ENCODE measurements around the gene WFDC1.
"Not testable (repeated sequence)": the region's sequence is repeated elsewhere in the genome, so short reads cannot be mapped to it uniquely, and the experiment has no call there.

The WFDC1 gene

DNA sequence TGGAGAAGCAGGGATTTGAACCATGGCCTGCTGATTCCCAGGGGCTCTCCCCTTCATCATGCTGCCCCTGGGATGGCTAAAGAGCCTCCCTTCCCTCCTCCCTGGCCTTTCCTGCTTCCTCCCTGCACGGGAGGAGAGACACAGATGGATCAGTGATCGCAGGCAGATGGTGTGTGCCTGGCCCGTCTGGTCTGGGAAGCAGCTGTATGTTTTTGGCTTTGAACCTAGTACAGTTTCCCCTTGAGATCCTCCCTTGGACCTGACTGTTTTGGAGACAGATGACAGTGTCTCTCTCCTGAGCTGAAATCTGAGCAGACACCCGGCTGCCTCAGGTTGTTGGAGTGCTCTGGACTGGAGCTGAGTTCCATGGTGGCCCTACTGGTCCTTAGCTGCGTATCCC is 44.6 kb downstream of the WFDC1 start:
- Histone ChIP-seq H3K27me3 (ENCODE audit: control insufficient read depth, insufficient read depth, low read length, poor library complexity, severe bottlenecking) (no peaks in the 10 kb centered on the region), H3K9me3 (ENCODE audit: control insufficient read depth, low read length) (no peaks in the 10 kb centered on the region), H3K36me3 (ENCODE audit: control insufficient read depth, insufficient read depth, low read length) (no peaks in the 10 kb centered on the region), H3K27ac (ENCODE audit: insufficient read depth, low read depth, low read length, poor library complexity, severe bottlenecking) (no peak overlapping the region), H3K4me1 (ENCODE audit: control insufficient read depth, insufficient read depth, low read length) (no peaks in the 10 kb centered on the region), H3K4me3 (ENCODE audit: insufficient read depth, low read depth, low read length) (no peak overlapping the region)
- 88 to 91% methylated on average over 5 of the region's 5 CpGs for WGBS, 2 experiments

DNA sequence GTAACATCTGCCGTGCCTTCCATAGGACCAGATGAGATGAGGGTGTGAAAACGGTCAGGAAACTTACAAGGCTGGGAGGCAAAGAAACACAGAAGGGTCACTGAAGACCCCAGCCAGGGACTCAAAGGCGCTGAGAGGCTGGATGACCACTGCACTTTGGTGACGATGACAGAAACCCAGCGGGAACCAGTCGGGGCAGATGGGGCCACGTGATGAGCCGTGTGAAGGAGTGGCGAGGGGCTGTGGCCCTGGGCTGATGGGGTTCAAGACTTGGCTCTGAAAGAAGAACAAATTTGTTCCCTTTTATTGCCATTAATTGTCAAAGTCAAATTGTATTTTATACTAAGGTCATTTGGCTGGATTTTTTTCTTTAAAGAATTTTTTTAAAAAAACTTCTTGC is 45.1 kb downstream of the WFDC1 start:
- whole genome bisulfite sequencing, 2 experiments = 89 to 91% methylated on average over 9 of the region's 9 CpGs
- Histone ChIP-seq H3K27ac (ENCODE audit: insufficient read depth, low read depth, low read length, poor library complexity, severe bottlenecking) (no peak overlapping the region), H3K9me3 (ENCODE audit: control insufficient read depth, low read length) (no peaks in the 10 kb centered on the region), H3K4me3 (ENCODE audit: insufficient read depth, low read depth, low read length) (no peak overlapping the region), H3K36me3 (ENCODE audit: control insufficient read depth, insufficient read depth, low read length) (no peaks in the 10 kb centered on the region), H3K27me3 (ENCODE audit: control insufficient read depth, insufficient read depth, low read length, poor library complexity, severe bottlenecking) (no peaks in the 10 kb centered on the region), H3K4me1 (ENCODE audit: control insufficient read depth, insufficient read depth, low read length) (no peaks in the 10 kb centered on the region)

DNA sequence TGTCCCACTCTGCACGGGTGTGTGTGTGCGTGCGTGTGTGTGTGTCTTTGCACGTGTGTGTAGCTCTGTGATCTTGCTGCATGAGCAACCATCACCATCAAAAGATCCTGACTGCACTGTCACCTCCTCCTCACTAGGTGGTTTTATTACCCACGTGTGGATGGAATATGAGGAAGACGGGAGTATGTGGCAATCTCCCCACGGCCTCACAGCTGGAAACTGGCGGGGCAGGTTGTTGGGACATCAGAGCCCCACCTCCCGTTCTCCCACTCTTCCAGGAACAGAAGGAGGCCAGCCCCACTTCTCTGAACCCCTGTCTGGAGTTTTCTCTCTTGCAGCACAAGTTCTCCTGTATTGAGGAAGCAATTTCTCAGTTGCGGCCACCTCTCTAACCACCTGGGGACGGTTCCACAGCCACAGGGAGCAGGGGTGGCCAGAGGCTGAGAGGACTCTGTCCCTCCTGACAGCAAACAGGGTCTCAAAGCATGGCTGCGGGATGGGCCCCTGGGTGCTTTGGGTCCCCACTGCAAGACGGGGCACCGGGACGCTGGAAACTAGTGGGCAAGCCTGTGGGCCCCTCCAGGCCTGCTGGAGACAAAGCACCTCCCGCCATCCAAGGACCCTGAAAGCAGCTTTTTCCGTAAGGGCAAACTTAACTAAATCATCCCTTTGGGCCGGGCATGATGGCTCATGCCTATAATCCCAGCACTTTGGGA is 45.8 kb downstream of the WFDC1 start:
- no peaks in the 10 kb centered on the region for H3K27me3 ChIP-seq (ENCODE audit: control insufficient read depth, insufficient read depth, low read length, poor library complexity, severe bottlenecking)
- no peaks in the 10 kb centered on the region for H3K9me3 ChIP-seq (ENCODE audit: control insufficient read depth, low read length)
- H3K4me1 ChIP-seq (ENCODE audit: control insufficient read depth, insufficient read depth, low read length) = no peaks in the 10 kb centered on the region
- 83 to 87% methylated on average over 18 of the region's 18 CpGs for WGBS, 2 experiments
- H3K27ac ChIP-seq (ENCODE audit: insufficient read depth, low read depth, low read length, poor library complexity, severe bottlenecking) = no peak overlapping the region
- H3K36me3 ChIP-seq (ENCODE audit: control insufficient read depth, insufficient read depth, low read length) = no peaks in the 10 kb centered on the region
- no peak overlapping the region for H3K4me3 ChIP-seq (ENCODE audit: insufficient read depth, low read depth, low read length)

DNA sequence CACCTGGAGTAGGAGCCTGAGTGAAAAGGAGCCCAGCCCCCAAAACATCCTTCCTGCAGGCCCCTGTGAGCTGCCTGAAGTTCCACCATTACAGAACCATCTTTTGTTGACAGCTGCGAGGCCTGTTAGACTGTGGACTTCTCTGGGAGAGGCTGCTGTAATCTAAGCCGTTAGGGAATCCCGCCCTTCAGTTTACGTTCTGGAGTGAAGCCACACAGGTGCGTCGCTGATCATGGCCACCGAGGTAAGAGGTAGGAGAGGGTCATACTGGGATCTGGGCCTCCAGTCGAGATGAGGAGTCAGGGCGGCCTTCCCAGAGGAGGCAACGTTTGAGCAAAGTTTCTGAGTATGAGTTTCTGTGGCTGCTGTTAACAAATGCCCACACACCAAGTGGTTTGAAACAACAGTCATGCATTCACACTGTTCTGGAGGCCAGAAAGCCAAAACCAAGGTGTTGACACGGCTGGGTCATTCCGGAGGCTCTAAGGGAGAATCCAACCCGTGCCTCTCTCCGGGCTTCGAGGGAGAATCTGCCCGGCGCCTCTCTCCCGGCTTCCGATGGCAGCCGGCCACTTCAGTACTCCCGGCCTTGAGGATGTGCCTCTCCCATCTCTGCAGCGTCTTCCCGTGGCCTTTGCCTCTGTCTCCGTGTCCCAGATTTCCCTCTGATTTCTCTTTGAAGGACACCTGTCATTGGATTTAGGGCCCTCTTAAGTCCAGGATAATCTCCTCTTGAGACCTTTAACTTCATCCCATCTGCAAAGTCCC is 47.0 kb downstream of the WFDC1 start:
- WGBS, 2 experiments = 93% methylated on average over 24 of the region's 24 CpGs
- Histone ChIP-seq H3K4me1 (ENCODE audit: control insufficient read depth, insufficient read depth, low read length) (no peaks in the 10 kb centered on the region), H3K4me3 (ENCODE audit: insufficient read depth, low read depth, low read length) (no peak overlapping the region), H3K27ac (ENCODE audit: insufficient read depth, low read depth, low read length, poor library complexity, severe bottlenecking) (no peak overlapping the region), H3K27me3 (ENCODE audit: control insufficient read depth, insufficient read depth, low read length, poor library complexity, severe bottlenecking) (no peaks in the 10 kb centered on the region), H3K9me3 (ENCODE audit: control insufficient read depth, low read length) (no peaks in the 10 kb centered on the region), H3K36me3 (ENCODE audit: control insufficient read depth, insufficient read depth, low read length) (no peaks in the 10 kb centered on the region)

DNA sequence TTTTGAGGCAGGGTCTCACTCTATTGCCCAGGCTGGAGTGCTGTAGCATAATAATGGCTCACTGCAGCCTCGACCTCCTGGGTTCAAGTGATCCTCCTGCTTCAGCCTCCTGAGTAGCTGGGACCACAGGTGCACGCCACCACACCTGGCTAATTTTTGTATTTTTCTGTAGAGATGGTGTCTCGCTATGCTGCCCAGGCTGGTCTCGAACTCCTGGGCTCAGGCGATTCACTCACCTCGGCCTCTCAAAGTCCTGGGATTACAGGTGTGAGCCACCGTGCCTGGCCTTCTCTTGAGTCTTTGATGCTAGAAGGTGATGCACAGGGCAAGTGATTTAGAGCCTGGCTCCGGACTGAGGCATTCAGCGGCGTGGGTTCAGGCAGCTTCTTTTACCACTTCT is 49.1 kb downstream of the WFDC1 start:
- H3K27ac ChIP-seq (ENCODE audit: insufficient read depth, low read depth, low read length, poor library complexity, severe bottlenecking); H3K9me3 ChIP-seq (ENCODE audit: control insufficient read depth, low read length); H3K4me1 ChIP-seq (ENCODE audit: control insufficient read depth, insufficient read depth, low read length); H3K4me3 ChIP-seq (ENCODE audit: insufficient read depth, low read depth, low read length); H3K36me3 ChIP-seq (ENCODE audit: control insufficient read depth, insufficient read depth, low read length); H3K27me3 ChIP-seq (ENCODE audit: control insufficient read depth, insufficient read depth, low read length, poor library complexity, severe bottlenecking): not testable (repeated sequence)
- WGBS, 2 experiments = 93 to 95% methylated on average over 10 of the region's 10 CpGs

DNA sequence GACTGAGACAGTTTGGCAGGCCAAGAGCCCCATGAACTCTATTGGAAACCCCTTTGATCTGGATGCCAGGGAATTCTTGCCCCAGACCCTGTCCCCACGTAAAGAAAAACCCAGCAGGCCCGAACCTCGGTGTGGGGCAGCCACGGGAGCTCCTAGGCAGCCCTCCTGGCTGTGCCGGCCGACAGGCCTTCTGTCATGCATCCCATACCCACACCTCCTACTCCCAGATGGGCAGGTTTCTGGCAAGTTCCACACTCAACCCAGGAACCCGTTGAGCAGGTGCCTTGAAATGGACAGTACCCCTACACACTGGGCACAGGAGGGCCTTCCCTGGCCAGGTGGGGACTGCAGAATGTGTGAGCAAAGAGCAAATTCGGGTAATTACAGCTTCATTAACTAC is 50.1 kb downstream of the WFDC1 start:
- no peaks in the 10 kb centered on the region for H3K36me3 ChIP-seq (ENCODE audit: control insufficient read depth, insufficient read depth, low read length)
- no peak overlapping the region for H3K4me3 ChIP-seq (ENCODE audit: insufficient read depth, low read depth, low read length)
- no peaks in the 10 kb centered on the region for H3K4me1 ChIP-seq (ENCODE audit: control insufficient read depth, insufficient read depth, low read length)
- H3K27ac ChIP-seq (ENCODE audit: insufficient read depth, low read depth, low read length, poor library complexity, severe bottlenecking) = no peak overlapping the region
- WGBS, 2 experiments = 86 to 92% methylated on average over 8 of the region's 8 CpGs
- no peaks in the 10 kb centered on the region for H3K27me3 ChIP-seq (ENCODE audit: control insufficient read depth, insufficient read depth, low read length, poor library complexity, severe bottlenecking)
- H3K9me3 ChIP-seq (ENCODE audit: control insufficient read depth, low read length) = no peaks in the 10 kb centered on the region

DNA sequence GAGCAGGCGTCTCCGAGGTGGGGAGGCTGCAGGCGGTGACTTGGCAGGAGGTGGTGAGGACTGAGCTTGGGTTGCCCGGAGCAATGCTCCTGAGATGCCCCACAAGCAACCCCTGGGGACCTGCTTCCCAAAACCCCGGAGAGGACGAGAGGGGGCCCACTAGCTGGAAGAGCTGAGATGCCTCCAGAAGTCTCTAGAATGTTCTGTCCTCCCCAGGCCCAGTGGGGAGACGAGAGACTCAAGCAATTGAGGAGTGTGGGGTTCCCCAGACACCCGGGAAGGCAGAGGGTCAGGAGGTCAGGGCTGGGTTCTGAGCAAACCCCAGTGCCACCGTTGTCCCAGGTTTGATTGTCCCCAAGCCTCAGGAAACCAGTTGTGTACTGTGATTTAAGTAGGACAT is 52.5 kb downstream of the WFDC1 start:
- Histone ChIP-seq H3K4me3 (ENCODE audit: insufficient read depth, low read depth, low read length) (no peak overlapping the region), H3K36me3 (ENCODE audit: control insufficient read depth, insufficient read depth, low read length) (no peaks in the 10 kb centered on the region), H3K9me3 (ENCODE audit: control insufficient read depth, low read length) (no peaks in the 10 kb centered on the region), H3K27ac (ENCODE audit: insufficient read depth, low read depth, low read length, poor library complexity, severe bottlenecking) (no peak overlapping the region), H3K27me3 (ENCODE audit: control insufficient read depth, insufficient read depth, low read length, poor library complexity, severe bottlenecking) (no peaks in the 10 kb centered on the region), H3K4me1 (ENCODE audit: control insufficient read depth, insufficient read depth, low read length) (no peaks in the 10 kb centered on the region)
- 93 to 95% methylated on average over 9 of the region's 9 CpGs for WGBS, 2 experiments

DNA sequence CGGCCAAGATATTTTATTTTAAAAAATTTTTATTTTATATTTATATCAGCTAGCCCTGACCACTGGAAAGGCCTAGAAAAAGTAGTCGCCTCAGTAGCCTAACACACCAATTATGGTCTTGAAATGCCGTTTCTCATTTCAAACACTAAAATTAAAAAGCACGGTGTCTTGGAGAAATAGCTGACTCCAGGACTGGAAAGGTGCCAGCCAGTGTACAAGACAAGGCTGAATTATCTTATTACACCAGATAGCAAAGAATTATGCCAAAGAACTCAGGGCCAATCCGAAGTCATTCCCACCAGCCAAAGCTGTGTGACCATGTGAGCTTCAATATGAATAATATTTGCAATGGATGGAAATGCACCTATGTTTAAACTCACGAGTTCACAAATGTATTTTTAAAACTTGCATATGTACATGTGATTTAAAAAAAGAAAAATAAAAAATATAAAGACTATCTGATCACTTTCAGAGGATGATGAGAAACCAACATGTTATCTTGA is 53.8 kb downstream of the WFDC1 start:
- no peak overlapping the region for H3K27ac ChIP-seq (ENCODE audit: insufficient read depth, low read depth, low read length, poor library complexity, severe bottlenecking)
- no peaks in the 10 kb centered on the region for H3K36me3 ChIP-seq (ENCODE audit: control insufficient read depth, insufficient read depth, low read length)
- H3K4me1 ChIP-seq (ENCODE audit: control insufficient read depth, insufficient read depth, low read length) = no peaks in the 10 kb centered on the region
- no peaks in the 10 kb centered on the region for H3K27me3 ChIP-seq (ENCODE audit: control insufficient read depth, insufficient read depth, low read length, poor library complexity, severe bottlenecking)
- H3K4me3 ChIP-seq (ENCODE audit: insufficient read depth, low read depth, low read length) = no peak overlapping the region
- WGBS, 2 experiments = 92 to 96% methylated on average over 4 to 5 of the region's 6 CpGs
- H3K9me3 ChIP-seq (ENCODE audit: control insufficient read depth, low read length) = no peaks in the 10 kb centered on the region

DNA sequence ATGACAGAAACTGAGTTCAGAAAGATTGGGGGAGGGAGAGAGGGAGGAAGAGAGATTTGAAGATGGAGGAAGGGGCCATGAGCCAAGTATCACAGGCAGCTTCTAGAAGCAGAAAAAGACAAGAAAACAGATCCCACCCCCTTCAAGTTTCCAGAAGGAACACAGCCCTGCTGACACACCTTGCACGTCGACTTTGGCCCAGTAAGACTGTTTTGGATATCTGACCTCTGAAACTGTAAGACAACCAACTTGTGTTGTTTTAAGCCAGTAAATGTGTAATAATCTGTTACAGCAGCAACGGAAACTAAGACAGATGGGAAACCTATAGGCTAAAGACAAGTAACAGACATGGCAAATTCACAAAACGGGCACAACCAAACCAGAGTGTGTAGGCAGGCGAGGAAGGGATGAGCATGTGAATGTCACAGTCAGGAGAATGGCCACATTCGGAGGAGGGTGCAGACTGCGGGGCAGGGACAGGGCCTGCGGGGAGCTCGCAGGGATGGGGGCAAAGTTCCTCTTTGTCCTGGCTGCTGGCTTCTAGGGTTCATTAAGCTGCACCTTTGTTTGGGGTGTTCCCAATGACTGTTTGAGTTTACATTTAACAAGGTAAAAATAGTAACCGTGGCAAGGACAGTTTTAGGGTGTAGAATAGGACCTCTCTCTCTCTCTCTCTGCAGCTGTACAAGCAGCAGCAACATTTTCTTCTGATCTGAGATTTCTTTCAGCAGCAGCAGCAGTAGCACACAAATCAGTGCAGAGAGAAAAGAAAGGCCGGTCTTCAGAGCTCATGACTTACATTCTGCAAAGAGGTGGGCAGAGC is 55.4 kb downstream of the WFDC1 start:
- H3K36me3 ChIP-seq (ENCODE audit: control insufficient read depth, insufficient read depth, low read length) = no peaks in the 10 kb centered on the region
- H3K27ac ChIP-seq (ENCODE audit: insufficient read depth, low read depth, low read length, poor library complexity, severe bottlenecking) = no peak overlapping the region
- H3K9me3 ChIP-seq (ENCODE audit: control insufficient read depth, low read length) = no peaks in the 10 kb centered on the region
- H3K4me1 ChIP-seq (ENCODE audit: control insufficient read depth, insufficient read depth, low read length) = no peaks in the 10 kb centered on the region
- no peaks in the 10 kb centered on the region for H3K27me3 ChIP-seq (ENCODE audit: control insufficient read depth, insufficient read depth, low read length, poor library complexity, severe bottlenecking)
- H3K4me3 ChIP-seq (ENCODE audit: insufficient read depth, low read depth, low read length) = no peak overlapping the region
- WGBS, 2 experiments = 83 to 84% methylated on average over 11 of the region's 11 CpGs

All from ectodermal cell (in vitro differentiated cells).